ENCODE results near the gene MAP3K4.

The MAP3K4 gene

DNA sequence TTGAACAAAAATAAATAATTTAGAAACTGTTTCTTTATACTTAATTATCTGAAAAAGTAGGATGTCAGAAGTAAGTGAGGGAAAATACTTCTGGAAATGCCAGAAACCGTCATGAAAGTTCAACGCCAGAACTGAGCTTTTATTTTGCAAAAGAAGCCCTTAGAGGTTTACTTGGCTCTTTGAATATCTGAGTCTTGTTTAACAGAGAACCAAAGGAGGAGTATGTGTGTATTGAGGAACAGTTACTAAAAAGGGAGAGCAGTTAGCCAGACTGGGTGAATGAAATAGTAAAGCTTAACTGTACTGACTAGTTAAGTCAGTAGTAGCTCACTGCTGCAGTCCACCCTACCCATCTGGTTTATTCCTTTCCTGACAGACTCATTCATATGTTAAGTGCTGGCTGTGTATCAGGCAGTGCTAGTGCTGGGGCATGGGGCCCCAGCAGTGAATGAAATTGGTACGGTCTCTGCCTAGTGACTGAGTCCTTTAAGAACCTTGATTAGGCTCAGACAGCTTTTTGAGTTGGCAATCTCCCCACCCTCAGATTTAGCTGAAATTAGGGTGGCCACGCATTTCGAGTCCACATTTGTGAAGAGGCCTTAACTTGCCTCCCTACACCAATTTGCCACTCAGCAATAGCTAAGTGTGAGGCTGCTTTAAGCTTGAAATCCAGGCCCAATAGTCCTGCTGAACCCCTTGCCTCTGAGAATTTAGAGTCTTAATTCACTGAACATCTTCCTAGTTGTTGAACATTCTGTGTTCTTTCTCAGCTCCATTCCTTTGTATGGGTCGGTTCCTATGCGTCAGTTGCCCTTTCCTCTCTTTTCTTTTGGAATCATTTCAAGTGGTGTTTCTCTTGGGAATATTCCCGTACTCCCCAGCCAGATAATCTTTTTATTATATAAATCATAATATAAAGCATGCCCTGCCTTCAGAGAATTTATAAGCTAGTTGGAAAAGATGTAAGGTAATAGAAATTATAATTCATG is 20.2 kb downstream of the MAP3K4 start:
- Mint-ChIP-seq H3K36me3 (peaks cover 16% of the 10 kb centered on the region), H3K27ac (no peak overlapping the region), H3K4me1 (peaks cover 73% of the 10 kb centered on the region), H3K27me3 (no peaks in the 10 kb centered on the region), H3K4me3 (no peak overlapping the region), H3K9me3 (no peaks in the 10 kb centered on the region)

DNA sequence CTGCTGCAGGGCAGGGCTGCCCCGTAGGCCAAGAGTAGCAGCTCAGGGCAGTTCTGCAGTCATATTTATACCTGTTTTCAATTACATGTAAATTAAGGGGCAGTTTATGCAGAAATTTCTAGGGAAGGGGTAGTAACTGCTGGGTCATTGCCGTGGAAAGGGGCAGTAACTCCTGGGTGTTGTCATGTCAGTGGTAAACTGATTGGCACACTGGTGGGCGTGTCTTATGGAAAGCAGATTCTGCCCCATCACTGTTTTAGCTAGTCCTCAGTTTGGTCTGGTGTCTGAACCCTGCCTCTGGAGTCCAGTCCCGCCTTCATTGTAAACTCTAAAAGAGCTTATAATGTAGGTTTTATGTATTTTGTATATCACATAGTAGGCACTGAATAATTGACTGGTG is 22.1 kb downstream of the MAP3K4 start:
- Mint-ChIP-seq H3K4me3 (no peak overlapping the region), H3K9me3 (no peaks in the 10 kb centered on the region), H3K27ac (no peak overlapping the region), H3K4me1 (peaks cover 77% of the 10 kb centered on the region), H3K36me3 (peaks cover 16% of the 10 kb centered on the region), H3K27me3 (no peaks in the 10 kb centered on the region)

DNA sequence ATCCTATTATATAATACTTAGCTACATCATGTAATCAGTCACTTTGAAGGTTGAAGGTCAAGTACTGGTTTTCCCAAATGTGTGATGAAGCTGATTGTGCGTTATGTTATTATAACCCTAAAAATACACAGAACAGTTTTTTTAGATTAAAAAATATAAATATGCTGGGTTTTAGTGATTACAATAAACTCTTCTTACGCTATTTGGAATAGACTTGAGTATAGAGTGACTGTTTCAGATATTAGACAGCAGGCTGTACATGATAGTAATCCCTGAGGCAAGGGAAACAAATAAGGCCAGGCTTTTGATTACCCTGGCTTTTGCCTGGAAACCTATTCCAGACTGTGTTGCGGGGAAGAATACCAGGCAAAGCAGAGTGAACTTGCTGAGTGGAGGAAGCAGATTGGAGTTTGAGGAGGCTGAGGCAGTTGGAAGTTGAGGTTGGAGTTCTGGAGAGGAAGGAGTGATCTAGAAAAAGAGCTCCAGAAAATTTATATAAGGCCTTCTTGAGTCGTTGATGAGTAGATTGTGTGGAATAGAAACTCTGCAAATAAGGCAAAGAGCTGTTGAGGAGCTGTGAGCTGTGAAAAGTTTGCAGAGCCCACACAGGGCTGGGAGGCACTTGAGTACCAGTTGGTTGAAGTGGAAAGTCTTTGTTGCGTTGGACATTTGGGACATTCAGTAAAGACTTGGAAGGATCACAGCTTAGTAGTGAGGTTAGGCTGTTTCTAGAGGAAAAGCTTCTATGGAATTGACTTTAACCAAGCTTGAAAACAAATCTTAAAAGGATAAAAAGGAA is 26.4 kb downstream of the MAP3K4 start:
- Mint-ChIP-seq H3K27me3 (no peaks in the 10 kb centered on the region), H3K27ac (no peak overlapping the region), H3K9me3 (peaks cover 6% of the 10 kb centered on the region), H3K4me3 (no peak overlapping the region), H3K4me1 (peaks cover 58% of the 10 kb centered on the region), H3K36me3 (peaks cover 22% of the 10 kb centered on the region)

DNA sequence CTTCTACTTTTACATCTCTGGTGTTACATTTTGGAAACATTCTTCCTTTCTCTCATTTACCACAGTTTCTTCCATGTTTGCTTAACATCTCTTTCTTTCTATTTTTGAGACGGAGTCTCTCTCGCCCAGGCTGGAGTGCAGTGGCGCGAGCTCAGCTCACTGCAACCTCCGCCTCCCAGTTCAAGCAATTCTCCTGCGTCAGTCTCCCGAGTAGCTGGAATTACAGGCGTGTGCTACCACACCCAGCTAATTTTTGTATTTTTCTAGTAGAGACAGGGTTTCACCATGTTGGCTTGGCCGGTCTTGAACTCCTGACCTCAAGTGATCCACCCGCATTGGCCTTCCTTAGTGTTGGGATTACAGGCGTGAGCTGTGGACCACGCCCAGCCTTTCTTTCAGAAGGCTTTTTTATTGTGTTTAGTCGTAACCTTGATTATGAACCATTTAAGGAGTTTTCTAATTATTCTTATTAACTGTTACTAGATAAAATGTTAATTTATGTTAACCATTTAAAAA is 27.8 kb downstream of the MAP3K4 start:
- Mint-ChIP-seq H3K4me3 (no peak overlapping the region), H3K36me3 (peaks cover 22% of the 10 kb centered on the region), H3K27ac (no peak overlapping the region), H3K27me3 (no peaks in the 10 kb centered on the region), H3K4me1 (peaks cover 48% of the 10 kb centered on the region), H3K9me3 (peaks cover 6% of the 10 kb centered on the region)

DNA sequence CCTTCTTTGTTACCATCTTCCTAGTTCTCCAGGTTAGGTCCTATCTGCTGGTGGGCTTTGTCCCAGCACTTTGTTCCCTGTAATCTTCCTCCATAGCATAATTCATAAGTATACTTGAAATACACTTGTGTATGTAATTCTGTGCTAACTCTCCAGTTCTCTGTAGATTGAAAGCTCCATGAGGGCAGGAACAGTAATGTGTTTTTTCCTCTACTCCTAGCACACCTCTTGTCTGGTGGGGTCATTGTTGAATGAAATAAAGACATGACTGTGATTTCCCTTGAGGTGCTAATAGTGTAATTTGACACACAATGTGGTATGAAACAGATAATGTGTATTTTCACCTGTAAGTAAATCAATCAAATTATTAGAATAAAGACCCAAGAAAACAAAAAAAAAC is 30.0 kb downstream of the MAP3K4 start:
- no peak overlapping the region for H3K27ac Mint-ChIP-seq

DNA sequence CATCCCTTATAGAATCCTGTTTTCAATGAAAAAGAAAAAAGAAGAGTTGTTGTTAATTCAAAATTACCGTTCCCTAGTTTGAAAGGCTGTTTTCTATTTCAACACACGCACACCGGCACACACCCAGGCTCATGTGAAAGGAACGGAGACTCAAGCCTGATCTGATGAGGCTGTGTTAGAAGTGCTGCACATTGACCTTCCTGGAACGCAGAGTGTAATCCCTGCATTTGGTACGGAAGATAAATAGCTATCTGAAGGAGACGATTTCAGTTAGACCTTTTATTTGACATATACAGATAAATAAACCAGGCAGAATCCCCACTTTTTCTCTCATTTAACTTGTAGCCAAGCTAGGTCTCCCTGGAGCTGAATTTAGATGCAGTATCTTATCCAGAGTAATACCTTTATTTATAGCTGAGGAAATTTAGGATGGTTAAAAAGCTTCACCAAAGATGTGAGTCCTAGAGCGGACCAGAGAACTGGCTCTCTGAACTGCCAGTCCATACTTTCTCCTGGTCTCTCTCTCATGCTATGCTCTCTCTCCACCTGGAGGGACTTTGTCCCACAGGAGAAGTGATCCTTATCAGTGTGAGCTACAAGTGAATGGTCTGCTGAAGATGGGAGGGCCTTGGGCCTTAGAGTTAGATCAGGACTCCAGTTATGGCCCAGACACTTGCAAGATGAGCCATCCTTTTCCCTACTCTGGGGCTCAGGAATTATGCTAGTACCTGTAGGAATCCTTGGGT is 30.6 kb downstream of the MAP3K4 start:
- Mint-ChIP-seq H3K27ac (no peak overlapping the region), H3K4me1 (peaks cover 48% of the 10 kb centered on the region), H3K27me3 (no peaks in the 10 kb centered on the region), H3K36me3 (peaks cover 24% of the 10 kb centered on the region), H3K9me3 (peaks cover 6% of the 10 kb centered on the region), H3K4me3 (no peak overlapping the region)

More for the DNA sequence above, 30.0 kb downstream of the MAP3K4 start:
- Mint-ChIP-seq H3K4me3 (no peak overlapping the region), H3K9me3 (peaks cover 6% of the 10 kb centered on the region), H3K4me1 (peaks cover 46% of the 10 kb centered on the region), H3K27me3 (no peaks in the 10 kb centered on the region), H3K36me3 (peaks cover 20% of the 10 kb centered on the region)

DNA sequence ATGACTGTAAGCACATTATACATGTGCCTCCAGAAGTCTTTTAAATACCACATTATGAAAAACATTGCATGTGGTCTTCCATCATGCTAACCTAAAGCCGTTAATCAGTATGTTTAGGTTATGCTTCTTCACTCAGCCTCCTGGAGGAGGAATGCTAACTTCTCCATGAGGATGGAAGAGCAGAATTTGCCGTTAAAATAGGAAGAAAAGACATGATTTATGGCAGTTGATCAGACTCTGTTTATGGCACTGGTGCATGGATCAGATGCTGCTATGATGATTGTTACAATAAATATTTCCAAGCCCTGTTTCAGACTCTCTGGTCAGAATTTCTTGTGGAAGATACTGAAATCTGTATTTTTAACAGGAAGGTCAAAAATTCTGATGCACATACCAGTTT is 31.7 kb downstream of the MAP3K4 start:
- H3K27me3 Mint-ChIP-seq = no peaks in the 10 kb centered on the region
- H3K4me1 Mint-ChIP-seq = peaks cover 54% of the 10 kb centered on the region
- peaks cover 26% of the 10 kb centered on the region for H3K36me3 Mint-ChIP-seq
- no peak overlapping the region for H3K4me3 Mint-ChIP-seq
- H3K27ac Mint-ChIP-seq = no peak overlapping the region
- peaks cover 6% of the 10 kb centered on the region for H3K9me3 Mint-ChIP-seq

DNA sequence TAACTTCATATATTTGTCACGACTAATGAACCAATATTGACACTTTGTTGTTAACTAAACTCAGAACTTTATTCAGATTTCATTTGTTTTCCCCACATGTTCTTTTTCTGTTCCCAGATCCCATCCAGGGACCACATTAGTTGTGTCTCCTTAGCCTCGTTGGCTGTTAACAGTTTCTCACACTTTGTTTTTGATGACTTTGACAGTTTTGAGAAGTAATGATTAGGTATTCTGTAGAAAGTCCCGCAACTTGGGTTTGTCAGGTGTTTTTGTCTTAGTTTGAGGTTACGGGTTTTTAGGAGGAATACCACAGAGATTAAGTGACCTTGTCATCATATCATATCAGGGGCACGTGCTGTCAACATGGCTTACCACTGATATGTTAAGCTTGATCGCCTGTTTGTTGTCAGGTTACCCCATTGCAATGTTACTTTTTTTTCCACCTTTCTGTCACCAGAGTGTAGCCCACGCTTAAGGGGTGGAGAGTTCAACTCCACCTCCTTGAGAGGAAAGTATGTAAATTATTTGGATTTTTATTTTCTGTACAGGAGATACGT is 32.9 kb downstream of the MAP3K4 start:
- Mint-ChIP-seq H3K27ac (peak overlapping the region; percentile 35), H3K36me3 (peaks cover 26% of the 10 kb centered on the region), H3K27me3 (no peaks in the 10 kb centered on the region), H3K4me3 (no peak overlapping the region), H3K9me3 (peaks cover 6% of the 10 kb centered on the region), H3K4me1 (peaks cover 54% of the 10 kb centered on the region)

DNA sequence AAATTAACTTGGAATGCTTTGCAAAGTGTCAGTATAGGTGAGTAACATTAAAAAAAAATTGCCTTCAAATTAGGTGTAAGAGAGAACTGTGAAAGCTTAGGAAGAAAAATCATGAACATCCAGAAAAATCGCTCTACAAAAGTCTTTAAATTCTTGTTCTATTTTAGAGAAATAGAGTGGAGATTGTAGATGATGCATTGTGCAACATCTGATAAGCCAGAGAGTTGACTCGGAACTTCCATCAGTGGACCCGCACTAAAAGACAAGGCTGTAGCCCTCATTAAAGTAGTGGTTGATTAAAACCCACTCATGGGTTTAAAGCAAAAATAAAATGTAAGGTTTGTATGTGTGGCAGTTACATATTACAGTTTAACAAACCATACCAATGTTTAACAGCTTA is 35.8 kb downstream of the MAP3K4 start:
- H3K36me3 Mint-ChIP-seq = peaks cover 17% of the 10 kb centered on the region
- no peak overlapping the region for H3K4me3 Mint-ChIP-seq
- no peaks in the 10 kb centered on the region for H3K27me3 Mint-ChIP-seq
- H3K27ac Mint-ChIP-seq = no peak overlapping the region
- H3K4me1 Mint-ChIP-seq = peaks cover 68% of the 10 kb centered on the region
- no peaks in the 10 kb centered on the region for H3K9me3 Mint-ChIP-seq

DNA sequence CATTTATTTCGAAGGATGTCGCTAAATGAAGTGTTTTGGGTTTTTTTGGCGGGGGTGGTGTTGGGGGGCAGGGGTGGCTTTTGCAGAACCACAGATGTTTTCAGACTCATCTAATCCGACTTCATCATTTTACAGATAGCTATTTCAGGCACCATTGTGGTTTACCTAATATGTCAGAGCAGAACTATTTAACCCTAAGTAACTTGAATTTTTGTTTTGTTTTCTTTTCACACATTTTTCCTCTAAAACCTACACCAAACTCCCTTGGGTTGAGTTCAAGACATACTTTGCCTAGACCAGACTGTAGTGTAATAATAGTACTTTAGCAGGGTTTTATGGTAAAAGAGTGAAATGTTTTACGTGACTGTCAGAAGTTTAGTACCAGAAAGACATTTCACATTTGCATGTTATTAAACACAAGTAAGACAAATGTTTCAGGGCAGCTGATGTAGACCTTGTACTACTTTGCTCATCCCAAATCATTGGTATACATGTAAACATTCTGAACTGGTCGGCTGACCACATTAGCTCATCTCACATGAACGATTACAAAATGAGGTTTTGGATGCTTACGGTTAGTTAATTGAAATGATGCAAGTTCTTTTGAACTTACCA is 37.7 kb downstream of the MAP3K4 start:
- no peaks in the 10 kb centered on the region for H3K27me3 Mint-ChIP-seq
- no peak overlapping the region for H3K4me3 Mint-ChIP-seq
- H3K27ac Mint-ChIP-seq = no peak overlapping the region

DNA sequence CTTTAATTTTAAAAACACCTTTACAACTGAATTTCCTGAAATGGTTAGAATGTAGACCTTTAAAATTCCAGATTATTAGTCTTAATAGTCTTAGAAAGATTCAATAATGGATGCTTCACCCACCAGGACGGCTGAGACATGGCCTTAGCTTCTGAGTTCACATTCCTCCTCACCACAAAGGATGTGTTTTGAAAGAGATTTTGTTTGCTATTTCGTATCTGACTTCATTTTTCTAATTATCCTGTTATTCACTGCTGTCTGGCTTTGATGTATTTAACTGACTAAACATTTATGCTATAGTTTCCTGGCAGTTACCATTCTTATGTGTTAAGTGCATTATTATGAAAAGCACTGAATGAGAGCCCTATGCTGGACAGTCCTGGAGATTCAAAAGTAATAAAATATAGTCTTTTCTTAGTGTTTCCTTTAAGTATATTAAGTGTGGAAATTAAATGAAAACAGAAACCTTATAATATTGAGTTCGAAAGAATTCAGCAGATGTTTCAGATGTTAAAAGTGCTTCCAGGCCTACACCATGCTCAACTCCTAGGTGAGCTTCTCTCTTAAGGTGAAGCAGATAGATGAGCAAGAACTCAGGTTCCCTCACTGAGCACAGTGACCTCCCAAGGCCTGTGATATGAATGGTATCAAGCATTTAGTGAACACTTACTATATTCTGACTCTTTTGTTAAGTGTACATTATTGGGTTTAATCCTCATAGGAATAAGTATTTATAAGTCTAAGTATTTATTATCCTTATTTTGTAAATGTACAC is 40.3 kb downstream of the MAP3K4 start:
- Mint-ChIP-seq H3K27ac (no peak overlapping the region), H3K27me3 (no peaks in the 10 kb centered on the region), H3K4me1 (peaks cover 54% of the 10 kb centered on the region), H3K4me3 (no peak overlapping the region), H3K9me3 (no peaks in the 10 kb centered on the region), H3K36me3 (peaks cover 11% of the 10 kb centered on the region)

More for the DNA sequence above, 37.7 kb downstream of the MAP3K4 start:
- Mint-ChIP-seq H3K4me1 (peaks cover 68% of the 10 kb centered on the region), H3K9me3 (no peaks in the 10 kb centered on the region), H3K36me3 (peaks cover 17% of the 10 kb centered on the region)

DNA sequence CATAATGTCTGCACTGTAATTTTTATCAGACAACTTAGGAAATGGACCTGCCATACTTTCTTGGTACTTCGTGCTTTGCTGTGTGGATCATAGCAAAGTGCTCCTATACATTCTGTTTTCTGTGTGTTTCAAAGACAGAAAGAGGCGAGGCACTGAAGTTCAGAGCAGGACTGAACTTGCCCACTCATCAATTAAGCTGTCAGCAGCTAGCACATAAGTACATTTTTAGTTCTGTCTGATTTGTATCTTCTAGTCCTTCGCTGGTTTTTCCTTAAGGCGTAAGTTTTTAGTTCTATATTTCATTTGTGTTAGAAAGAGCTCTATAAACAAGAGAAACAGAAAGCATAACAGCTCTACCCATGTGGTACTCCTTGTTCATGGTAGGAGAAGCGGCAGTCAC is 42.1 kb downstream of the MAP3K4 start:
- H3K9me3 Mint-ChIP-seq = no peaks in the 10 kb centered on the region
- no peak overlapping the region for H3K4me3 Mint-ChIP-seq
- H3K27ac Mint-ChIP-seq = no peak overlapping the region
- H3K36me3 Mint-ChIP-seq = peaks cover 11% of the 10 kb centered on the region
- H3K4me1 Mint-ChIP-seq = peaks cover 41% of the 10 kb centered on the region
- no peaks in the 10 kb centered on the region for H3K27me3 Mint-ChIP-seq

DNA sequence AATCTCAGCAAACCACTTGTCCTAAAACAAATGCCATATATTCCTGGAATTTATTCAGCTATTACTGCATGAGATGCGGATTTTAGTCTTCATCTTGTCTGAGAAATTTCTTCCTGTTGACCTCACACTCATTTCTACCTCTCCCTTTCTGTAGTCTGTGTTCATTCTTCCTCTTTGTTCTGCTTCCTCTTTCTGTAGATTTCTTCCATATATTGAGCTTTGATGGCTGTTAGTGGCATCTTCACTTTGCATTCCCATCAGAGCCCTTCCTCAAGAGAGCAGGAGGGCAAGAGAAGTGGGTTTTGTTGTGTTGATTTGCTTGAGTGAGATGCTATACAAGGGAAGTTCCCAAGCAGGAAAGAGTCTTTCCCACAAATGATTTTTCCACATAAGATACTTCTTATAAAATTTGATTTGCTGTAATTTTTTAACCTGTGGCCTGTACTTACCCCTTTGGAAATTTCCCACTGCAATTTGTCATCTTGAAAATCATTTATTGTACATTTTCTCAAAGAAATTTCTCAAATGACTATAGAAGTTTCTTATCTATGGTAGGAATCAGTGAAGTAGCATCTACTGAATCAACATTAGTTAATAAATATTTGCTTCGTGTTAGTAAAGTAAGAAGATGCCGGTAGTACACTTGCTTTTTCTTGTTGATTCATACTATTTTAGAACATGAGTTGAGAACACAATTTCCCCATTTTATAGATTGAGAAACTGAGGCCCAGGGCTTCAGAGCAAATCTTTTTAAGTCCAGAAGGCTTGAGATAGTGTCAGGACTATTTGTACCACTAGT is 43.8 kb downstream of the MAP3K4 start:
- peaks cover 24% of the 10 kb centered on the region for H3K4me1 Mint-ChIP-seq

DNA sequence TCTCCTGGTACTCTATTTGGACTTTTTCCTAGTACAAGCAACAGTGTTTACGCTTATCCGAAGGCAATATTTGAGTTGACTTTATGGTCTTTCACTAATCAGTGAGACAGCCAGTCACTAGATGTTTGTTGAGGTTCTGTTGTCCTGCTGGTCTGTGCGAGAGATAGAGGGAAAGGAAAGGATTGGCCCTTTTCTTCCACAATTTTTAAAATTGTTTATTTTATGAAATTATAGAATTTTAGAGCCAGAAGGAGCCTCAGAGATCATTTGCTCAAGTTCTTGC is 44.4 kb downstream of the MAP3K4 start:
- Mint-ChIP-seq H3K4me3 (no peak overlapping the region), H3K27ac (no peak overlapping the region), H3K4me1 (peaks cover 20% of the 10 kb centered on the region), H3K36me3 (peaks cover 18% of the 10 kb centered on the region), H3K9me3 (no peaks in the 10 kb centered on the region), H3K27me3 (no peaks in the 10 kb centered on the region)

More for the DNA sequence above, 43.8 kb downstream of the MAP3K4 start:
- Mint-ChIP-seq H3K36me3 (peaks cover 16% of the 10 kb centered on the region), H3K9me3 (no peaks in the 10 kb centered on the region), H3K4me3 (no peak overlapping the region), H3K27ac (no peak overlapping the region), H3K27me3 (no peaks in the 10 kb centered on the region)
